Muscle of back (tissue), 11 donors: ENCODE results near the gene DNAH2. TPM values are rescaled to one million over a fixed set of nuclear protein-coding genes. Genes with fewer than 3 reads are reported as not detected.

Experiments used
- DNase-seq, 3 donors: peaks; one replicate each; pipeline versions ENCODE4 v3.0.0 to v3.0.0-alpha.2; 2013
- polyA plus RNA-seq, 10 donors: library from polyadenylated mRNA; unstranded; fragments of 120-200 nt; gene quantifications; one replicate each; pipeline ENCODE4 v1.2.1, GENCODE V29; 2013; ENCODE audit not compliant: insufficient read length in 10 of 10

The DNAH2 gene
- polyA plus RNA-seq, 10 donors: 2.1 to 7.3 (median 4.6) TPM

DNA sequence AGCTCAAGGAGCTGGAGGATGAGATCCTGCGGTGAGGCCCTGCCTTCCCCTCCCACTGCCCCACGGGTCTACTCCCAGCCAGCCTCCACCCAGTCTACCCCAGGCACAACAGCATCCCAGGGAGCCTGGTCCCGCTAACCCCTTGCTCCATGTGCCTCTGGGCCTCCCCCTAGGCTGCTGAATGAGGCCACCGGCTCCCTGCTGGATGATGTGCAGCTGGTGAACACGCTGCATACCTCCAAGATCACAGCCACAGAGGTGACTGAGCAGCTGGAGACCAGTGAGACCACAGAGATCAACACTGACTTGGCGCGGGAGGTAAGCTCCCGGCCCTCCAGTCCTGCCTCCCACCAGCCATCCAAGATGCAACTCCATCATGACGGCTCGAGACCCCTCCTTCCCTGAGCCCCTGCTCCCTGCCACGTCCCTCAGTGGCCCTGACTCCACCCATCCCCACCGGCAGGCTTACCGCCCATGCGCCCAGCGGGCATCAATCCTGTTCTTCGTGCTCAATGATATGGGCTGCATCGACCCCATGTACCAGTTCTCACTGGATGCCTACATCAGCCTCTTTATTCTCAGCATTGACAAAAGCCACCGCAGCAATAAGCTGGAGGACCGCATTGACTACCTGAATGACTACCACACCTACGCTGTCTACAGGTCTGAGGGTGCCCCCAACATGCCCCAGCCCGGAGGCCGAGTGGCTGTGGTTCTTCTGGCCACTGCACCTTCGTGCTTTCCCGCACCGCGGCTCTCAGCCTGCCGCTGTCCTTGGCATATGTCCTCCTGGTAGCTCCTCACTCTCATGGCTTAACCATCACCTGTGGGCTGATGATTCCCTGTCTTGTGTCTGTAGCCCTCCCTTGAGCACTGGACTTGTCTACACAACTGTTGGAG, 101.5 kb downstream of the DNAH2 start:
- DNase-seq: no peak

DNA sequence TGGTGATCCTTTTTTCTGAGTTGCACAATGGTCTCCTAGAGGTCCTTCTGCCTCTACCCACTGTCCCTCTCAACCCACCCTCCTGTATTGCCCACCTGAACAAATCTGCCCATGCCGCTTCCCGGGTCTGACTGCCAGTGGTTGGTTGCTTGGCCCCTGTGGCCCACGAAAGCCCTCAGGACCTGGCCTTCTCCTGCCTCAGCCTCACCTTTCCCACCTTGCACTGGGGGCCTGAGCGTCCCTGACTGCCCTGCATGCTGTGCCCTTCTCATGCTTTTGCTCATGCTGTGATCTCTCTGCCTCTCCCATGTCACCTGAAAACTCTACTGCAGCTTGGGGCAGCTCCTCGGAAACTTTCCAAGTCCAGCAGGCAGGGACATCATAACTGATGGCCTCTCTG, 102.7 kb downstream of the DNAH2 start:
- DNase-seq: no peak

DNA sequence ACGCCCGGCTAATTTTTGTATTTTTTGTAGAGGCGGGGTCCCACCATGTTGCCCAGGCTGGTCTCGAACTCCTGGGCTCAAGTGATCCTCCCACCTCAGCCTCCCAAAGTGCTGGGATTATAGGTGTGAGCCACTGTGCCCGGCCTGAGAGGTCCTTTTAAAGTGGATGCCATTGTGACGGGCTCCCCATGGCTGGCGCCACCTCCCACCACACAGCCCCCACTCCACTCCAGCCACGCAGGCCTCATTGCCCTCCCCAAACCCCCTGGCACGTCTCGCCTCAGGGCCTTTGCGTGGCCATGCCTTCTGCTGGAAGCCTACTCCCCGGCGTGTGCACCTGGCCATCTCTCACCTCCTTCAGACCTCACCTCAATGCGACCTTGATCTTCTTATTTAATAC, 104.6 kb downstream of the DNAH2 start:
- DNase-seq: no peak

DNA sequence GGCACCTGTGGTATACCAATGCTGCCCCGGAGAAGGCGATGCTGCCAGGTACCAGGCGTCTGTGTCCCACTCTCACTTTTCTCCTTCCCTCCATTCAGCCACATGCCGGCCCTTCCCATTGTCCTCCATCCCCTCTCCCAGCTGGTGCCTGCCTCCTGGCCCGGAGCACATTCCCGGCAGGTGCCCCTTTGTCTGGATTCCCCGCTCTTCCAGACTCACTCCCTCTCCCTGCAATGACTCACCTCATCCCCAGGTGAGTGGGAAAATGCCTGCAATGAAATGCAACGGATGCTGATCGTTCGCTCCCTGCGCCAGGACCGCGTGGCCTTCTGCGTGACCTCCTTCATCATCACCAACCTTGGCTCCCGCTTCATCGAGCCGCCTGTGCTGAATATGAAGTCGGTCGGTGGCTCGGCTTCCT, 106.0 kb downstream of the DNAH2 start:
- DNase-seq: no peak

DNA sequence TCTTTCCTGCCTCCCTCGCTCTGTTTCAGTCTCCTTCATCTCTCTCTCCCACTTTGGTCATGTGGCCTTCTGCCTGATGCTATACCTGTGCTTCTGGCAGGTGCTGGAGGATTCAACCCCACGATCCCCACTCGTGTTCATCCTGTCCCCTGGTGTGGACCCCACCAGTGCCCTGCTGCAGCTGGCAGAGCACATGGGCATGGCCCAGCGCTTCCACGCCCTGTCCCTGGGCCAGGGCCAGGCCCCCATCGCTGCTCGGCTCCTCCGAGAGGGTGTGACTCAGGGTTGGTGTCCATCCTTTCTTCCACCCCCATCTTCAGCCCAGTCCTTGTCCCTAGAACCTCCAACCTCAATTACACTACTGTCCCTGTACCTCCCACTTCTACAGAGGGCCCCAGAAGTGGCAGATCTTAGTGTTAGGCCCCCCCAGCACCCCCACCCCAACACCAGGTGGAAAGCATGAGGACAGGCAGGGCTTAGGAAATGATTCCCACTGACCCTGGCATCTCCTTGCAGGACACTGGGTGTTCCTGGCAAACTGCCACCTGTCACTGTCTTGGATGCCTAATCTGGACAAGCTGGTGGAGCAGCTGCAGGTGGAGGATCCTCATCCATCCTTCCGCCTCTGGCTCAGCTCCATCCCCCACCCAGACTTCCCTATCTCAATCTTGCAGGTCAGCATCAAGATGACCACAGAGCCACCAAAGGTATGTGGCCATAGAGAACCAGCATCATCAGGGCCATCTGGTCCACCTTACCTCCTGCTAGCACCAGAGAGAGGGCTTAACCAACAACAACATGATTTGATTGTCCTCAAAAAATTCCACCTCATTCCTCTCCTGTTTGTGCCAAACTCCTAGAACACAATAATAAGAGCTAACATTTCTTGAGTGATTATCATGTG, 106.7 kb downstream of the DNAH2 start:
- no peak for DNase-seq

DNA sequence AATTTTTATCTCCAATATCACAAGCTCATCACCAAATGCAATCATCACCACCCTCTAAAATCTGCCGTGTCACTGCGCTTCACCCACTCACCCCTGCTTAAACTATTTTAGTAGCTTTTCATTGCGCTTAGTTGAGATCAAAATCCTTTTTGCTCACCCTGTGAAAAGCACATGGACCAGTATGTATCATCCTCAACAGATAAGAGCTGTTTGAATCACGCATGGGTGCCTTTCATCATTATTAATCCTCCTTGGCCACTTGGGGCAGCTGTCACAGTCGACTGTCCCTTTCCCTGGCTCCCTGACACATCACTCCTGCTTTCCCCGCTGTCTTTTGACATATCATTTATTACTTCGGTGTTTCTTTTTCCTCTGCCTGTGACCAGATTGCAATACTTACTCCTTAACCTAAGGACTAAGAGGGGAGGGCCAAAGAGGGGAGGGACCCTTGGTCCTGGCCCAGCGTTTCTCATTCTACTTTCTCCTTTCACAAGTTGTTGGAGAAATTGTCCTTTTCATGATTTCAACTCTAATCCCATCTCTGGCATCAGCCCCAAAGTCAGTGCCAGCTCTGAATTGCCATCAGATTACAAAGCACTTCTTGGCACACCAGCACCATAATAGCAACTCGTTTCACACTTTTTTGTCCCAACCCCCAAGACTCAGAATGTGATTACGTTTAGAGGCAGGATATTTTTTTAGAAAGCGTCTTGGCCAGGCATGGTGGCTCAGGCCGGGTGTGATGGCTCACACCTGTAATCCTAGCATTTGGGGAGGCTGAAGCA, 107.9 kb downstream of the DNAH2 start:
- no peak for DNase-seq

DNA sequence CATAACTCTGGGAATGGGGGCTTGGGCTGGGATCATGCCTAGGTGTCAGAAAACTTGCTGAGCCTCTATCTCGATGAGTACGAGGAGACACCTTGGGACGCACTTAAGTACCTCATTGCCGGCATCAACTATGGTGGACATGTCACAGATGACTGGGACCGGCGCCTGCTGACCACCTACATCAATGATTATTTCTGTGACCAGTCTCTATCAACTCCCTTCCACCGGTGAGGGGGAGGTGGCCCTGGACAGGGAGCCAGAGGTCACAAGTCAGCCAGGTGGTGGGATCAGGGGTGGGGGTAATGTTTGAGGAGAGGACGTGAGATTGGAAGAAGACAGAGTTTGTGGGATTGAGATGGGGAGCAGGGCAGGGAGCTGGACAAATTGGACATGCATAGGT, 113.1 kb downstream of the DNAH2 start:
- no peak for DNase-seq

DNA sequence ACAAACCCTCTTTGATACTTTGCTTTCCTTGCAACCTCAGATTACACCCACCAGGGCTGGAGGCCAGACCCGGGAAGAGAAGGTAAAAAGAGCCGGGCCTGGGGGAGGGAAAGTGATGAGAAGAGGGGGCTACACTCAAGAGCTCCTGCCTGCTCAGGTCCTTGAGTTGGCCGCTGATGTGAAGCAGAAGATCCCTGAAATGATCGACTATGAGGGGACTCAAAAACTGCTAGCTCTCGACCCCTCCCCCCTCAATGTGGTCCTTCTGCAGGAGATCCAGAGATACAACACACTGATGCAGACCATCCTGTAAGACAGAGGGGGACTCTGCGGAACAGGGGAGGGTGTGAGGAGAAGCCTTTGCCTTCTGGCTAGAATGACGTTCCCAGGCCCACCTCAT, 113.7 kb downstream of the DNAH2 start:
- no peak for DNase-seq

DNA sequence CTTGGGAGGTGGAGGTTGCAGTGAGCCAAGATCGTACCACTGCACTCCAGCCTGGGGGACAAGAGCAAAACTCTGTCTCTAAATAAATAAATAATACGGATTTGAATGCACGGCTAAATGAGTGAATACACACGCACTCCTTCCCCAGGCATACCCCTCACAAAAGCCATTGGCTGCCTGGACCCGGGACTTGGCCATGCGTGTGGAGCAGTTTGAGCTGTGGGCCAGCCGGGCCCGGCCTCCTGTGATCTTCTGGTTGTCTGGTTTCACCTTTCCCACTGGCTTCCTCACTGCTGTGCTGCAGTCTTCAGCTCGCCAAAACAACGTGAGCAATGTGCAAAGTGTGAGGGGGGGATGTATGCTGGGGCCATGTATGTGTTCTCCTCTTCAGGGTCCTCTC, 114.9 kb downstream of the DNAH2 start:
- no peak for DNase-seq

DNA sequence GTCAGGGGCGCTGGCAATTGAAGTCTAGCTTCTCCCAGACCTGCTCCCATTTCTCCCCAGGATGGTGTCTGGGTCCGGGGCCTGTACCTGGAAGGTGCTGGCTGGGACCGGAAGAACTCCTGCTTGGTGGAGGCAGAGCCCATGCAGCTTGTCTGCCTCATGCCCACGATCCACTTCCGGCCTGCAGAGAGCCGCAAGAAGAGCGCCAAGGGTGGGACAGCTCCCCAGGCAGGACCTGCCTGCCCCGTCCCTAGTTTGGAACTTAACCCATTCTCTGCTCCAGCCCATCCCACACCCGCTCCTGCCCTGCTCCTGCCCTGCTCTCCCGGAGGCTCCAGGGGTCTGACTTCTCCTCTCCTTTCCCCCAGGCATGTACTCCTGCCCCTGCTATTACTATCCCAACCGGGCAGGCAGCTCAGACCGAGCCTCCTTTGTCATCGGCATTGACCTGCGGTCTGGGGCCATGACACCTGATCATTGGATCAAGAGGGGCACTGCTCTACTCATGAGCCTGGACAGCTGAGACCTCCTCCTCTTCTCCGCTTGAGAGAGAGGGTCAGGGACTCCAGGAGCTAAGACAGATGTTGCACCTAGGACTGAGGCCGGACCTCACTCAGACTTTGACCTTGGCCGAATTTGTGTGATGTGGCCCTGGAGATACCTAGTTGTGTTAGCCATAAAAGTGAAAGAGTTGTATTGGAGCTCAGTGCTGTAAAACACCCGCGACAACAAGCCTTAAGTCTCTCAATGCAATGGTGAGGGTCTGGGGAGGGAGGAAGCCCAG, 115.7 kb downstream of the DNAH2 start:
- no peak for DNase-seq

DNA sequence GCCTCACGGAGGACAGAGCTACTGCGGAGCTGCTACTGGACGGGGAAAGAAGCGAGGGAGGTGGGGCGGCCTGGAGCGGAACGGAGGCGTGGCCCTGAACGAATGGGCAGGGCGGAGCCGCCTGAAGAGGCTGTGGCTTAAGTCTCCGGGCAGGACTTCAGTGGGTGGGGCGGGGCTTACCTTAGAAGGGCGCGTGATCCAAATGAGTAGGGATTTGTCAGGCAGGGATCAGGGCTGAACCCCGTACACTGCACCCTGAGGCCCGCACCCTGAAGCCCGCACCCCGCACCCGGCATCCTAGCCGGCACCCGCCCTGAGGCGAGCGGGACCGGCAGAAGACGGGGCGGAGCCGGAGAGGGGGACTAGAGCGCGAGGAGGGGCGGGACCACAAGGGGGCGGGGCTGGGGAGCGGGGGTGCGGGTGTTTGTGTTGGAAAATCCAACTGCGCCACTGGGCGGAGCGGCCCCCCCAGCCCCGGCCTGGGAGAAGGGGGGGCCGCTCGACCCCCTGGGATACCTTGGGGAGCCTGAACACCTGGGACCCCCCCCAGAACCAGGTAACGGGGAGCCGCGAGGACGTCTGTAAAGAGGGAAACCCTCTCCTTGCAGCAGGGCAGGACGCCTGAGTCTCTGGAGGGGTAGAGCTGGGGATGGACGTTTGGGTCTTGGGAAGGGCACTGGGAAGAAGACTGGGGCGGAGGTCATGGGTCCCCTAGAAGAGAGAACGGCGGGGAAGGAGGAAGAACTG, 116.4 kb downstream of the DNAH2 start, which contains the start of gene KDM6B:
KDM6B (plus strand) TSS at position 423 of the 747 bp plus-strand sequence. CDS start 11,338 bp downstream, outside the sequence.
- peak; percentile 87 to 97 (median 92) for DNase-seq

DNA sequence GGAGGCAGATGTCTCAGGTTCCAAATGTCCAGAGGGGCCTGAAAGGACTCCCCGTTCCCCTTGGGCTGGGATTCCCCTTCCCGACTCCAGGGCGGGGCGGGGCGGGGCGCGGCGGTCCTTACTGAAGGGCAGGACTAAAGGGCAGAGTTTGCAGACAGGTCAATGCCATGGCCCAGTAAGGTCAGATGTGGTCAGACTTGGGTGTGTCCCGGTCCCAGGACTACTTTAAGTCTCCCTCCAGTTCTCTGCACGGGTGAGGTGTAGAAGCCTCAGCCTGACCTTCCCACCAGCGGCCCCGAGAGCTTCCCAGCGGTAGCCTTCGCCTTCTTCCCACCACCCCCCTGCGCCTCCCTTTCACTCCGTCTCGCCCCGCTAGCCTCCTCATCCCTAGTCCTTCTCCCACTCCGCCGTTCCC, 117.0 kb downstream of the DNAH2 start:
- DNase-seq: no peak

DNA sequence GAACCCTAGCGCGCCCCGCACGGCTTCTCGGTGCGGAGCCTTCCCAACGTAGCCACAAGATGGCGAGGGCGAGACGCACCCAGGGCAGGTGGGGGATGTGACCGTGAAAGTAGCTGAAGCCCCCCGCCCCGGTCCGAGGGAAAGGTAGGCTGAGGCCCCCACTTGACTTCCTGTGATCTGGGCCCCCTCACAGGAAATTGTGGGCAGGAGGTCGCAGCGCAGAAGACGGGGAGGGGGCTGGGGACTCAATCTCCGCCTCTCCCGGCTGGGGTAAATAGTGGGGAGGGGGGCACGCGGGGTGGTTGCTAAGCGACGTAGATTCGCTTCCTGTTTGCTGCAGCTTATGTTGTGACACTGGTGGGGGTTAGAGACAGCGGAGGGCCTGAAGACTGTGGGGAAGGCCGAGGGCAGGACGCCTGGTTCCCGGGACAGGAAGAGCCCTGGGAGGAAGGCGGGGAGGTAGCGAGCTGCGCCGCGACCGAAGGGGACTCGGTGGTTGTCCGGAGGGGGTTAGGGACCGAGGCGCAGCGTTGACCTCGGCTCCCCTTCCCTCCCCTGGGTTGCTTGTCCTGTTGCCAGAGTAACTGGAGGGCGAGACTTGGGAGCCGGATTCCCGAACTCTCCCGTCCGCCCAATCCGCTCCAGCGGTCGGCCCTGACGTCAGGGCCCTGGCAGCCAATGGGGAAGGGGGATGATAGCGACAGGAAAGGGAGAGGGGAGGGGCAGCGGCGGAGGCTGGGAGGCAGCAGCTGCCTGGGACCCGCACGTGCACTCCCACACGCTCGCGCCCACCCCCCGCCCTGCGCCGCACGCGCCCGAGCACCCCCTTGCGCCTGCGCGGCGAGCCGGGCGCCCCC, 117.6 kb downstream of the DNAH2 start:
- peak; percentile 99 to 100 (median 99) for DNase-seq

DNA sequence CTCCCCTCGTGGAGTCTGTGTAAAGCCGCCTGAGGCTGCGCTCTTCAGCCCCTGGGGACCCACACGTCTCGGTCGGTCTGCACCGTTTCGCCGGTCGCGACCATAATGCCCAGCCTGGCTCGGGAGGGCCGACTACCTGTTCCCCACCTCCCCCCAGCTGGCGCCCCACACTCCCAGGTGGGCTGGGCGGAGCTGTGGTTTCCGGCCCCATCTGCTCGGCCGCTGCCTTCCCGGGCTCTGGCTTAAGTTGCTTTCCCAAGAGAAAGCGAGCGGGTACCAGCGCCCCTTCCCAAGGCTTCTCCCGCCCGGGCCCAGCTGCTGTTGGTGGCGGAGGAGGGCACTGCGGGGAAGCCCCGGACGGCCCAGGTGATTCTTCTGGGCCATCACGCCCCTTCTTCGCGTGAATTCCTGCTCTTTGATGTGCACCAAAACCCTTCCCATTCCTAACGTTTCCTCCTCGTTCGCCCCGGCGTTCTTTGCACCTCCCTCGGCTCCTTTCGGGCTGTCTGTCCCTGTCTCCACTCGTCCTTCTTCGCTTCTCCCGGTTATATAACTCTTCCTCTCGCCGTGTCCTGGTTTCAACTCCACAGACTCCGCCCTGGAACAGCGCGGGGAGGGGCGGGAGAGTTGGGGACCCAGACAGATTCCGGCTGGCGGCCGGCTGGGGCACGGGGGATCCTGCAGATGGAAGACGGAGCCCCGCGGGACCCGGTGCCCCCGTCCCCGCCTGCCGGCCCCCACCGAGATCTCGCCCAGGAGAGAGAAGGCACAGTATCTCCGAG, 118.5 kb downstream of the DNAH2 start:
- DNase-seq: peak; percentile 74 to 90 (median 78)

DNA sequence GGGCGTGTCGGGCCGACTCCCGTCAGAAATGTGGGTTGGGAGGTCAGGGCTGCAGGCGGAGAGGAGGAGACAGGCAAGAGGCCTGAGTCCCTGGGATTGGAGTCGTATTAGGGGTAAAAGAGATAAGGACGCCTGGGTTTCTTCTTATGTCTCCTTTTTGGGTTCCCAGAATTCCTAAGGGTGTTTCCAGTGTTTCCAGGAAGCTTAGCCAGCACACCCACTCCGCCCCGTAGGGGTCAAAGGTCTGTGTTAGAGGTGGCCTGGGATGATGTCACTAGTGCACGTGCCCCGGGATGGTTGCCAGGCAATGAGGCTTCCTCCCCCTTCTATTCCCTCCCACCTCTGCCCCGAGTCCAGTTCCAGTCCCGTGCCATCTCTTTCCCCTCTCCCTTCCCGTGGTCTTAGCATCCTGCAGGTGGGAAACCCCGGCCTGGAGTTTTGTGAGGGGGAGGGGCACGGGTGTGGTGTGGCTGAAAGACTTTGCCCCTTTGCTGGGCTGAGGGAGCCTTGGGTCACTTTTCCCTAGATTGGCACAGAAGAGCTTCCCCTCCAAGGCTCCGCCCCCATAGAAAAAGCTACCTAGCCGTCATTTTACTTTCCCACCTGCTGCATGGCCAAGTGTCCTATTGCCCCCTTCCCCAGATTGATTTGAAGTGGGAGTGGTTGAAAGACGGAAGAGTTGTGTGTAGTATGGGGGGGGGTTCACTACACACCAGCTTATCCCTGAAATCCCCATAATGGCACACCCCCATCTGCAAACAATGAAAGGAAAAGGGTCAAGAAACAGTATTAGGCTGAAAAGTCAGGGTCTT, 119.3 kb downstream of the DNAH2 start:
- peak; percentile 88 to 95 (median 93) for DNase-seq

DNA sequence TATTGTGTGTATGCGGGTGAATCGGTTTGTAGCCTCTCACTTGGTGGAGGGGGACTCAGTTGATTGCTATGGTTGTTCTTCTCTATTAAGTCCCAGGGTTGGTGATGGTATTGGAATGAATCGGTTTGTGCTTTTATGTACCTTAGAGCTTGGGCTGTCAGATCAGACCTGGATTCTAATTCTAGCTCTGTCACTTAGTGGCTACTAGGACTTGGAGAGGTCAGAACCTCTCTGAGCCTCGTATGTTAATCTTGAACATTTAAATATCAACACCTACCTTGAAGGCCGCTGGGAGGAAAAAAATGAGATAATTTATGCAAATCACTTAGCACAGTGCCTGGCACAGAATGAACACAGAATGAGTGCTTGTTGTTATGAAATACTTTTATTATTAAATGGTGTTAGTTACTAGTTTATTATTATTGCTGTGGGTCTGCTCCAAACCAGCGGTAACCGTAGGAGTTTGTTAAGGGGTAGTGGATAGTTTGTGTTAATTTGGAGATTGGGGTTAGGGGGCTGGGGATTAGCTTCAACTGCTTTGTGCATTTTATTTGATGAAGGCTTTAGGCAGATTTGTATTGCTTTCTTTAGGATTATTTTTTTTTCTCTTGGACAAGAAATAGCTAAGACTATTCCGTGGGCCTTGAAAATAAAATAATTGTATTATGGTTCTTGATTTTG, 120.0 kb downstream of the DNAH2 start:
- DNase-seq: no peak
